ENCODE data around the gene URM1.

URM1 gene

GRCh38 chr9:128439273-128439672 is 68.1 kb downstream of the URM1 start:
- no peak overlapping the region for H3K4me3 ChIP-seq (ENCODE audit: low read depth, low read length)
- CTCF ChIA-PET: interaction anchor here (0.6 to 7.1 kb wide), 35 partner anchors 9 to 196 kb away, joined by 3 to 66 read pairs (median 4); partner anchors contain the start of genes CERCAM, GLE1, ODF2 and SPTAN1
- POLR2A ChIA-PET: interaction anchor here (0.6 to 0.8 kb wide), 2 partner anchors 113 to 258 kb away, joined by 3 read pairs; partner anchors contain the start of gene SPTAN1
- no peak for DNase-seq (ENCODE audit: low read depth, low spot score)
- TF ChIP-seq CTCF (IDR thresholded peaks at IDR 0.05; ENCODE audit: insufficient read depth, low read length, missing control alignments): no peak
